Activated gamma-delta T cell treated with Interleukin-2 at 50 U/mL for 16 hours (primary cell): ENCODE results near the gene RNF126.
"Not testable (repeated sequence)": the region's sequence is repeated elsewhere in the genome, so short reads cannot be mapped to it uniquely, and the experiment has no call there.

Experiments used
- DNase-seq: peaks from one replicate; pipeline ENCODE4 v3.0.0-alpha.2; 2020

The RNF126 gene

DNA sequence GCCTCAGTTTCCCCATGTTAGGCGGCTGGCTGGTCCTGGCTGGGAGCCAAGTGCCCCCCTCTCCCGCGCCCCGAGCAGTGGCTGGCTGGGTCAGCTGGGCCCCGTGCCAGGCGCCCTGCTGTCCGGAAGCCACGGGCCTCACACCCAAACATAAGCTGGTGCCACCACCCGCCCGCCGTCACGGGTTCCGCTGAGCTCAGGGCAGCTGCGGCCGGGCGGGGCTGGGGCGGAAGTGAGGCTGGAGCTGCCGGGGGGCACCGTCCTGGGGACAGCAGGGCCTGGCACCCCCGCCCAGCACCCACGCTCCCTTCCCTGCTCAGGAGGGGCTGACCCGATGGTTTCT, 54.0 kb downstream of the RNF126 start:
- DNase-seq, result no peak

DNA sequence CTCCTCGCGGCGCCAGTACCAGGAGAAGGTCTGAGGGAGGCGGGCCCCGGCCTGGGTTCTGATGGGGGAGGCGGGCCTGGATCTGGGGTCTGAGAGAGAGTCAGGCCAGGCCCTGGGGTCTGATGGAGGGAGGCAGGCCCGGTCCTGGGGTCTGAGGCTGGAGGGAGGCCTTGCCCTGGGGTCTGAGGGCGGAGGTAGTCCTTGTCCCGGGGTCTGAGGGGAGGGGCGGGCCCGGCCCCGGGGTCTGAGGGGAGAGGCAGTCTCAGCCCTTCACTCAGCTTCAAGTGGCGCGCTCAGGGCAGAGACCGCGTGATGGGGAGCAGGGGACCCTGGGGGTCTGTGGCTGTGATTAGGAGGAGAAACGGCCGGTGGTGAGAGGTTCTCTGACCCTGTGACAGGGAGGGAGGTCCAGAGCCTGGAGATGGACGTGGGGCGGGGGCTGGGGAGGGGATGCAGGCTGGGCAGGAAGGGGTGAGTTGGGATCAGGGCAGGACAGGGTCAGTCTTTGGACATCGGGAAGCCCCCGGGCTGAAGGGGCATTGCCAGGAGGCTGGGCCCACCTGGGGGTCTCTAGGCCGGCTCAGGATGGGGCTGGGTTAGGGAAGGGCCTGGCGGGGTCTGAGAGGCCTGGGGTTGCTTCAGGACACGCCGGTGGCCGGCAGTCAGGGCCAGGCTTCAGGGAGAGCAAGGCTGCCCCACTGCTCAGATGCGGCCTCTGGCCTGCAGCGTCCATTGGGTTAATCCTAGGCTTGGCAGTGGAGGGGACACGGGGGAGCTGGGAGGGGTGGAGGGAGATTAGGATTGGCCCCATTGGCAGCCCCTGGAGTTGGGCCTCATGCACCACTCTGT, 54.6 kb downstream of the RNF126 start:
- DNase-seq, result no peak

GRCh38 chr19:607301-608154, 55.5 kb downstream of the RNF126 start:
- no peak for DNase-seq

- DNase-seq, result not testable (repeated sequence)
Observed at GRCh38 chr19:605061-605971, 57.7 kb downstream of the RNF126 start.

- DNase-seq, result no peak
Observed at GRCh38 chr19:604355-604754, 58.7 kb downstream of the RNF126 start.

- DNase-seq, result not testable (repeated sequence)
Observed at GRCh38 chr19:603779-604178, 59.2 kb downstream of the RNF126 start.

GRCh38 chr19:603302-603639, 59.7 kb downstream of the RNF126 start:
- DNase-seq, result not testable (repeated sequence)

- DNase-seq, result no peak
Observed at GRCh38 chr19:602391-603301, 60.4 kb downstream of the RNF126 start.

GRCh38 chr19:601790-602189, 61.2 kb downstream of the RNF126 start:
- DNase-seq, result no peak

GRCh38 chr19:601310-601709, 61.7 kb downstream of the RNF126 start:
- DNase-seq, result no peak
